Measurements from ENCODE around the gene IL25.
A peak's percentile ranks its signal among the peaks of the same experiment; 100 is the strongest.
"Not testable (repeated sequence)": the region's sequence is repeated elsewhere in the genome, so short reads cannot be mapped to it uniquely, and the experiment has no call there.

IL25 gene

DNA sequence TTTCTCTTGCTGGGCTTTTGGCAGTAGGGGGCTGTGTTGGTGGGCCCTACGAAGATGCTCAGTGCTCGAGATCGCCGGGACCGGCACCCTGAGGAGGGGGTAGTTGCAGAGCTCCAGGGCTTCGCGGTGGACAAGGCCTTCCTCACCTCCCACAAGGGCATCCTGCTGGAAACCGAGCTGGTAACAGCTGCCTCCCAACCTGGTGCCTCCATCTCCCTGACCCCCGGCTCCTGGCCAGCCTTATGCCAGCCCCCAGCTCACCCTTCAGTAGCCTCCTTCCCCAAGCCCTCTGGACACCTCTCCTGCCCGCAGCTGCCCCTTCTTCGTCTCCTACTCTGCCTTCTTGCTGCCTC is 4.6 kb downstream of the IL25 start:
- DNase-seq, result no peak

DNA sequence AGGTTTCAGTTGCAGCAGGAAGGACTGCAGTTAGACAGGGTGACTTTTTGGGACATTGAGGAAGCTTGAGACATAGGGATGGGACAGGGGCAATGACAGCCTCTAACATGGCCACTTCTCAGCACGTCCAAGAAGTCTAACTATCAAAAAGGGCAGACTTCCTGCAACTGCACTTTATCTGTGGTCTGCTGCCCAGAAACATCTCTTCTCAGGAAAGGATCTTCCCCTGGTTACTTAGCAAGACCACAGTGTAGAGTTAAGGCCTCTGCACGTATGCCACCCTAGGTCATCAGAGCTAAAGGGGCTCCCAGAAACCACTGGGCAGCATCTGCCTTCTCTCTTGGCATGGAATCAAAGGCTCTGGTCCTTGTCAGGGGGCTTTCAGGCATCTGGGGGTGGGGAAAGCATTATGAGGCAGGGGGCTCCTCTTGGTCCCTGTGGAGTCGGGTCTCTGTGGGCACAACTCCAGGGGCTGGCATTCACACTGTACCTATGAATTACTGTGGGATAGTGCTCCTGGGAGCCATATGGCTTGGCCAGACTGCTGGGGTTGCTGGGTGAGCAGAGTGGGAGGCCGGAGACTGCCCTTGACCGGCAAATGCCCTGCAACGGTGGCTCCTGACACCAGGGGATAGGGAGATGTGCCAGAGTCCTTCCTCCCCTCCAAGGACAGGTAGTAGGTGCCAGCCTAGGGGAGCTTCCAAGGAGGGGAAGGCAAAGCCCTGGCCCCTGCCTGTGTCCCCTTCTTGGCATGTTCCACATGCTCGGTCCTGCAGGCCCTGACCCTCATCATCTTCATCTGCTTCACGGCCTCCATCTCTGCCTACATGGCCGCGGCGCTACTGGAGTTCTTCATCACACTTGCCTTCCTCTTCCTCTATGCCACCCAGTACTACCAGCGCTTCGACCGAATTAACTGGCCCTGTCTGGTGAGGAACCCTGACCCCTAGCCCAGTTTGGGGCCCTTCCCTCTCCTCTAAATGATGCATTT is 5.3 kb downstream of the IL25 start:
- no peak for DNase-seq

DNA sequence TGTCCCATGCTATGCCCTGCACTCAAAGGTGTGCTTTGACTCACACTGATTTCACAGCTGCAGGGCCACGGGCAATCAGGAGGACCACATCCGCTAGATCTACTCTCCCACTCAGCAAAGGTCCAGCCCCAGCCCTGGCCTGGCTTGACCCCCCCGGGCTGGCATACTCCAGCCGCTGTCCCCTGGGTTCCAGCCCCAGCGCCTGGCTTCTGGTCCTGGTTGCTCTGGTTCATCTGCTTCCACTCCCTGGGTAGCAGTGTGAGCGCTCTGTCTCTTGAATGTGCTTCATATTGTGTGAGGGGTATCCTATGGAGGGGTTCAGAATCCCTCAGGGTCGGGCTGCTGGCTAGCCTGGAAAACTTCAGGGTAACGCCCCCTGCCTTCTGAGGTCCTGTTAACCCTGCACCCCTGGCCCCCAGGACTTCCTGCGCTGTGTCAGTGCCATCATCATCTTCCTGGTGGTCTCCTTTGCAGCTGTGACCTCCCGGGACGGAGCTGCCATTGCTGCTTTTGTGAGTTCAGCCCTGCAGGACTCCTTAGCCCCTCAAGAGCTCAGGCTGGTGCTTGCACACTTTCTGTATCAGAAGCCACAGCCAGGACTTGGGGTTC is 6.1 kb downstream of the IL25 start:
- DNase-seq, result no peak

DNA sequence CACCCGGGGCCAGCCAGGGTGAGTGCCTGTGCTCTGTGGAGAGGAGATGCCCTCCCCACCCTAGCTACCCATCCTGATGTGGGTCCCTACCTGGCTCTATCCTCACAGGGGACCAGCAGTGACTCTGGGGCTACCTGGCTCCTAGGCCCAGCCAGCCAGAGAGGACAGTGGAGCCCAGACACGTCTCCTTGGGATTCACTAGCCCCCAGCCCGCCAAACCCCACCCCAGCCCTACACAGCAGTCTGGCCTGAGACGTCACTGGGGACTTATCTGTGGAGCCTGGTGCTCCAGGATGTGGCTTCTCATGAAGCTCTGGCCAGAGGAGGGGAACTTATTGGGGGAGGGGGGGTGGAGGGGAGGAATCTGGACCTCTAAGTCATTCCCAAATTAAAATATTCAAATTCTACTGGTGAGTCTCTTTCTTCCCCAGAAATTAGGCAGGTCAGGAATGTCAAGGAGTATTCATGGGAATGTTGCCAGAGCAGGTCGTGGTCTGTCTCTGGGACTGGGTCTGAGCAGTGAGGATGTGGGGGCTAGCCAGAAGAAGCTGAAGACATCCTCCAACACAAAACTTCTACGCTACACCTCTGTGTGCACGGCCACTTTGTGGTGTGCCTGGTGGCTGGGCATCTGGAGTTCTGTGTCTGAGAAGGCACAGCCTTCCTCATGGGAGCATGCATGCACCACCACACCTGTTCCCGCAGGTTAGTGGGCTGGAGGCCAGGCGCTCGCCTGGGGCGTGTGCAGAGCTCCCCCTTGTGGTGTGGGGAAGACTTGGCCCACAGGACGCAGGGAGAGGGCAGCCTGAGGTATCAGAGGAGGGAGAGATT is 7.0 kb downstream of the IL25 start:
- DNase-seq, result peak; percentile 23

DNA sequence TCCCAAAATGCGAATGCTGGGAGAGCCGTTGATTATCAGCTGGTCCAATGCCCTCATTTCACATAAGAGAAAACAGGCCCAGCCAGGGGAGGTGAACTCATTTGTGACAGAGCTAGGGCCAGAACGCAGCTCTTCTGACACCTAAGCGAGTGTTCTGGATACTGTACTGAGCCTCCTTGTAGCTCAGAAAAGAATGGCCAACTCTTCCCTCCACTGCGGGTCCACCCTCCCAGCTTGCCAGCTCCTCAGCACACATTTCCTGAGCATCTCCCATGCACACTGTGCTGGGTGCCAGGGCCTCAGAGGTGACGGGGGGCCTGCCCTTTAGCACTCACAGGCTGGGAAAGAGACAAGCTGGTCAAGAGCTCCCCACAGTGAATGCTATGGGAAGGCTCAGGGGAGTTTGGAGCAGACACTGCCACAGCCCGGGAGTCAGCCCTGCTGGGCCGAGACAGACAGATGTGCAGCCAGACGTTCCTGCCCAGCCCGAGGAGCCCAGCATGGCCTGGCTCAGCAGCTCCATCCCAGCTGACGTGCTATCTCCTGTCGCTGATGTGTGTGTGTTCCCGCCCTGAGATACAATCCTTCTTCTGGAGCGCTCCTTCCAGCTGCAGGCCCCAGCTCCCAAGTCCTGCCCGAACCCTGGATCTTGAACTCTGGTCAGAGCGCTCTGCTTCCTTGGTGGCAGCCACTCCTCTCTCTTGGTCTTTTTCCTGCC is 7.7 kb downstream of the IL25 start:
- no peak for DNase-seq

DNA sequence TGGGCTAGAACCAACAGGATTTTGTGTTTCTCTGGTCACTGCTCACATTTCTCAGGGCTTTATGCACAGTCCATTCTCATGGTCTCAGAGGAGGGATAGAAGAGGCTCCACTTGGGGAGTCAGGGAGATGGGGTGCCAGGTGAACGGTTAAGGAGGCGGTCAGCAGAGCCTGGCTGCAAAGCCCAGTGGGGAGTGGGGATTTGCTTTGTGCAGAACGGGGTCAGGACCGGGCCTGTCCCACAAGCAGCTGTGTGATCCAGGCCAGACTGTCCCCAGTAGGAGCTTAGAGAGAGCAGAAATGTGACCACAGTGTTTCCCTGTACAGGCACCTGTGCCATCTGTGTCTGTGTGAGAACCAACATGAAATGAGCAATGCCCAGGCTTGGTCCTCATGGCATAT is 8.4 kb downstream of the IL25 start:
- no peak for DNase-seq

DNA sequence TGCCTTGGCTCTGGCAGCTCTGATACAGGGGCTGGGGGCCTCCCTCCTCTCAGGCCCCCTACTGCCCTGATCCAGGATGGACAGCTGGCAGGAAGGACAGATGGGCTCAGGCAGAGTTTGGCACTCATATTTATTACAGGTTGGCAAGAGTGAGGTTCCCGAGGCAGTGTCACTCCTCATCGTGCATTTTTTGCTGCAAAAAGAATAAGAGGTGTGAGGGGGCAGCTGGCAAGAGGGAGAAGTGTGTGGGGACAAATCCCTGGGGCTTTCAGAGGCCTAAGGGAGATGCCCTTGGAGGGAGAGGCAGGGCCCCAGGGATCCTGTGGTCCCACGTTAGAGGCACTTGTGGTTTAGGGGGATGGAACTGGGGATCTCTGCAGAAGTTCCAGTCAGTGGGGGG is 9.3 kb downstream of the IL25 start:
- DNase-seq, result peak; percentile 30

DNA sequence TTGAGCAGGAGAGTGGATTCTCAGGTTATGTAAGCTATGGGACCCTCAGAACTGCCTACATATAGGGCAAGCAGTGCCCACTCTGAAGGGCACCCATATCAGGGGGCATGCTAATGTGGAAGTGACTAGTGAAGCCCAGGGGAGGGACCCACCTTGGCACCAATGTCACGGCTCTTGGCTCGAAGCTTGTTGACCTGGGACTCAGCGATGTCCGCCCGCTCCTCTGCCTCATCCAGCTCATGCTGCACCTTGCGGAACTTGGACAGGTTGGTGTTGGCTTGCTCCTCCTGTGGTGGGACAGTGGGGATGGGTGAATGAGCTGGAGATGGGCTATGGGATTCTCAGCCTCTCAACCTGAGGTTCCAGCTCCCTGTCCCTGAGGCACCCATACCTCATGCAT is 9.7 kb downstream of the IL25 start:
- DNase-seq, result no peak

DNA sequence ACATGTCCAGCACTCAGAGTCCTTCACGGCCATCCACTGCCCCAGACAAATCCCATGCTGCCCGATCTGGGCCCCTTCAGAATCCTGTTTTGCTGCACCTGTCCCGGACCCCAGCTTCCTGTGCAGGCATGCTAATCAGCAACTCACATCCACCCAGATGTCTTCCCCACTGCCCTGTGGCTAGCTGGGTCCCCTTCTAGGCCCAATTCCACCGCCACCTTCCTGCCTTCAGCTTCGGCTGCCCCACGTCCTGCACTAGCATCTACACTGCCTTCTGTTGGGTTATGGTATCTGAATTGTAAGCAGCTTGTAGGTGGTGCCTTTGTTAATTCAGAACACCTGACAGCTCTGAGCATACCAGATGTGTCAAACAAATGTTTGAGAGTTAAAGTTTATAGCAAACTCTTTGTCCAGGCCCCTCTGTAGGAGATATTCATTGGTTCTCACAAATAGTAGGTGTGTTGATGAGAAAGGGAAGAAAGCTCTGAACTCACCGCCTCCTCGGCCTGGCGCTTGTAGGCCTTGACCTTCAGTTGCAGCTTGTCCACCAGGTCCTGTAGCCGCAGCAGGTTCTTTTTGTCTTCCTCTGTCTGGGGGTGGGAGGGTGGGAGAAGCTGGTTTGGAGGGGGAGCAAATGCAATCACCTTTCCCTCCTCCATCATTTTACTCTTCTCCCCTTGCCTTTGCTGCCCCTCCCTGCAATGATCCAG is 10.3 kb downstream of the IL25 start:
- no peak for DNase-seq

DNA sequence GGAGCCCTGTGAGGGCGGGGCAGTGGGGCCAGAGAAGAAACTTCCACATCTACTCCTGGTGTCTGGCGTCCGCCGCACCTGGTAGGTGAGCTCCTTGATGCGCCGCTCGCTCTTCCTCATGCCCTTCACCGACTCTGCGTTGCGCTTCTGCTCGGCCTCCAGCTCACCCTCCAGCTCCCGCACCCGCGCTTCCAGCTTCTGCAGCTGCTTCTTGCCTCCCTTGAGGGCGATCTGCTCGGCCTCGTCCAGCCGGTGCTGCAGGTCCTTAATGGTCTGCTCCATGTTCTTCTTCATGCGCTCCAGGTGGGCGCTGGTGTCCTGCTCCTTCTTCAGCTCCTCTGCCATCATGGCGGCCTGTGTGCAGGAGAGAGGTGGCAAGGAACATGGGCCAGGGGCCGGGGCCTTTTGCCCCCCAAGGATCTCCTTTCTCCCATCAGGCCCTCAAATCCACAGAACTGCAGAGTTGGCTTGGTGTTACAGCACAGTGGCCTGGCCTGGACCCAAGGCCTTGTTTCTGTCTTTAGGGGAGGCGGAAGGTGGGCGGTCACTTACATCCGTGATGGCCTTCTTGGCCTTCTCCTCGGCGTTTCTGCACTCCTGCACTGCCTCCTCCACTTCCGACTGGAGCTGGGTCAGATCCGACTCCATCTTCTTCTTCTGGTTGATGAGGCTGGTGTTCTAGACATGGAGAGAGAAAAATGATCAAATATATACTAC is 11.9 kb downstream of the IL25 start:
- DNase-seq, result no peak

DNA sequence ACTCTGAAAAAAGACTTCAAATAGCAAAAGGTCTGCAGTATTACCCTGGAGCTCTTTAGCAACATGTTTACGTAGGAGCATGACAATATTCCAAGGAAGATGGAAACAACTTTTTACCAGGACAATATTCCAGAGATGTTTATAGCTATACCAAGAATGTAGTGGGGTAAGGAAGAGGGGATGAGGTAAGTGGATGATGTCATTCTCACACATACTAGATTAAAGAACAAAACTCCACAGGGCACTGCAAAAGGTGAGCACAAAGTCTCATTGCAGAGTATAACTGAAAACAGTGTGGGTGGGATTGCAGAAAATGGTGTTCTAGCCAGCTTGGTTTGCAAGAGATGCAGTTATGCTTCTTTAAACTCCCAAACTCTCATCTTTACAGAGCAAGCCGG is 12.6 kb downstream of the IL25 start:
- DNase-seq, result no peak

DNA sequence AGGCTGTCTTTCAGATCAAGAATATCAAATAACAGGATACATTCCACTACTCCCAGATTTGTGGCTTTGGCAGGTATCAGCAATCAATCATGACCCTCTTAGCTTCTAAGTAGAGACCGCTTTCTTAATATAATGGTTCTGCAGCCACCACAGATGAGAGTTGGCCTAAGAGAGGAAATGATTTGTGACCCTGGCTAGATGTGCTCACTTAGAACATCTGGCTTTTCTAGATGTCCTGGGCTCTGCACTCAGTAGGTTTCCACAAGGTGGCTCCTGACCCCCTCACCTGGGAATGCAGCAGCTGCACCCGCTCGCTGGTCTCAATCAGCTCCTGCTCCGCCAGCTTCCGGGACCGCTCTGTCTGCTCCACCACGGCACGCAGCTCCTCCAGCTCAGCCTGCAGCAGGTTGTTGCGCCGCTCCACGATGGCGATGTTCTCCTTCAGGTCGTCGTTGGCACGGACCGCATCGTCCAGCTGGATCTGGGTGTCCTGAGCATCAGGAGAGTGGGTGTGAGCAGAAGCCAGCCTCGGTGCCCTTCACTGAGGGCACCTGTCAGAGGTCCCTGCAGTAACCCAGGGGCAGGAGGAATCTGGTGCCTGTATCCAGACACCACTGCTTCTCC is 13.1 kb downstream of the IL25 start:
- DNase-seq, result no peak

DNA sequence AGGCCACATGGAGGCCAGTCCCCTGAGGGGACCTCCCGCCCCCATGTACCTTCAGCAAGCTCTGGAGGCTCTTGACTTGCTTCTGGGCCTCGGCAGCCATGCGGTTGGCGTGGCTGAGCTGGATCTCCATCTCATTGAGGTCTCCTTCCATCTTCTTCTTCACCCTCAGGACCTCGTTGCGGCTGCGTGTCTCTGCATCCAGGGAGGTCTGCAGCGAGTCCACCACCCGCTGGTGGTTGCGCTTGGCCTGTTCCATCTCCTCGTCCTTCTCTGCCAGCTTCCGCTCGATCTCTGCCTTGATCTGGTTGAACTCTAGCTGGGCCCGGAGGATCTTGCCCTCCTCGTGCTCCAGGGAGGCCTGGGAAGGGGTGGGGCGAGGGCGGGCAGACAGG is 13.7 kb downstream of the IL25 start:
- not testable (repeated sequence) for DNase-seq

DNA sequence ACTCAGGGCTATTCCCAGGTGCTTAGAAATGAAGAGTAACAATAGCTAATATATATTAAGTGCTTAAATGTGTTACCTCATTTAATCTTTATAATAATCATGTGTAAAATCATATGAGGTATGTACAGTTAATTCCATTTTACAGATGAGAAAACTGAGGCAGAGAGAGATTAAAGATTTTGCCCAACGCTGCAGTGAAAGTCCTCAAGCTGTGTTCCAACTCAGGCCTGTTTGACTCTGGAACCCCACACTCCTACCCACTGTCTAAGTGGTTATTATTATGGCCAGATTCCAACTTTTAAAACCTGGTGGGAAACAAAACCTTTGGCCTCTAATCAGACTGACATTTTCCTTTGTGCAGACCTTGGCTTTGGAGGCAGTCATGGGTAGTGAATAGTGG is 14.4 kb downstream of the IL25 start:
- no peak for DNase-seq

DNA sequence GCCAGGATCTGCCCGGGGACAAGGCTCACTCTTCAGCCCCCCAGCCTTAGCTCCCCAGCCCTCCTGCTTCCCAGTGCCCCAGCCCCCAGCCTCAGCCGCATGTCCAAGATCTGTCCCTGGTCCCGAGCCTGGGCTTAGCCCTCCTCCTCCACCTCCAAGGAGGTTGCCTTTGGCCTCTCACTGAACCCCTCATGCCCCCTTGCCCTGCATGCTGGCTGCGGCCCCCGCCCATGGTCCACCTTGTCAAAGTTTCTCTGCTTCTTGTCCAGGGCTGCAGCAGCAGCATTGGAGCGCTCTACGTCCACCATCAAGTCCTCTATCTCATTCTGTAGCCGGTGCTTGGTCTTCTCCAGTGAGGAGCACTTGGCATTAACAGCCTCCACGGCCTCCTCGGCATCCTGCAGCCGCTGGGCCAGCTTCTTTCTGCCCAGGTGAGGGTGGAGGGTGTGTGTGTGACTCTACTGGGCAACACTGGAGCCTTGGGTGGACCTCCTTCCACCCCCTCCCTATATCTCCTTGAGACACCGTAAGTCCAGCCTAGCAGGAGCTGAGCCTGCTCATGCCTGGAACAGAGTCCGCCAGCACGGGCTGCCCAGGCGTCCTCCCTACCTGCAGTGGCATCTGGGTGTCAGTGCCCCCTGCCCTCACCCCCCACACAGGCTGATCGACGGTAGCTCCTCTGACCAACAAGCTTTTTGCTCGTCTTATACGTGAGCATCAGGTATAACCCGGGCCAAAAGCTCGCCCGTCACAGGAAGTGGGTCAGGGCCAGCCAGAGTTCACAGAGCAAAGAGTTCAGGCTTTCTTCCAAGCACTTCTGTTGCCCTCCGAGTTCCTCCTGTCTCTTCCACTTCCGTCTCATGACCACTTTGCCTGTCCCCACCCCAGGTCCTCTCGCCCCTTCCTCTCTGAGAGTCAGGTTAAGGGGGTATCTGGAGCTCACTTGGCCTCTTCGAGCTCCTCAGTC is 15.6 kb downstream of the IL25 start:
- DNase-seq, result no peak

DNA sequence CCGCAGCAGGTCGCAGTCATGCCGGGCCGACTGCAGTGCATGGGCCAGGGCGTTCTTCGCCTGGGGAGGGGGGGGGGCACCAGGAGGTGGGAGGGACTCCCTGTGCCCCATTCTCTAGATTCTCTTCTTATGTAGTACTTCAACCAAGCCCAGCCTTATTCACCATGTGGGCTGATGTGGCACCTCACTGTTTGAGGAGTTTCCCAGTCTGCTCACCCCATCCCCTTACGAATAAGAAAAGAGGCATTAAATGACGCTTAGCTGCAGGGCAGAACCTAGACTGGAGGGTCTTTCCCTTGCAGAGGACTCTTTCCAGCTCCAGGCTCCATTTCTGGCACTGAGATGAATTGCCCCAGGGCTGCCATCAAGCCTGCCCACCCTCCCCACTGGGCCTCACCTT is 16.4 kb downstream of the IL25 start:
- no peak for DNase-seq

DNA sequence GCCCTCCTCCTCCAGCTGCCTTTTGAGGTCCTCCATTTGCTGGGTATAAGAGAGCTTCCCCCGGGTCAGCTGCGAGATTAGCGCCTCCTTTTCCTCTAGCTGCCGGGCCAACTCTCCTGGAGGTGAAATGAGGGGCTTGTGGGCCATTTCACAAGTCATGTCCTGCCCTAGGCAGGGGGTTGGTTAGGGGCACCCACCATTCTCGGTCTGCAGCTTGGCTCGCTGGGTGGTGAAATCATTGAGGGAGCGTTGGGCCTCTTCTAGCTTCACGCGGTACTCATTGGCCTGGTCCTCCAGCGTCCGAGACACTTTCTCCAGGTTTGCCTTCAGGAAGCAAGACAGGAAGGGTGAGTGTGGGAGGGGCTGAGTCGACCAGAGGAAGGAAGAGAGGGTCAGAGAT is 16.8 kb downstream of the IL25 start:
- no peak for DNase-seq

DNA sequence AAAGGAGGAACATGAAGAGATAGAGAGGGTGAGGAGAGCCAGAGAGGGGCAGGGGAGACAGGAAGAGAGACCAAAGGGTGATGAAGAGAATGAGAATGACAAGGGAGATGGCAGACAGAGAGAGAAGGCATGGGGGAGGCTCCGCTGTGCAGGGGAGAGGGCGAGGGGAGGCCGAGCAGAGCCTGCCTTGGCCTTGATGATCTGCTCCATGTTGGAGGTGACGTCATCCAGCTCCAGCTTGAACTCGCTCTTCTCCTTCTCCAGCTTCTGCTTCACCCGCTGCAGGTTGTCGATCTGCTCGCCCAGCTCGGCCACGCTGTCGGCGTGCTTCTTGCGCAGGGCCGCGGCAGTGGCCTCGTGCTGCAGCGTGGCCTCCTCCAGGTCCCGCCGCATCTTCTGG is 17.3 kb downstream of the IL25 start:
- not testable (repeated sequence) for DNase-seq

DNA sequence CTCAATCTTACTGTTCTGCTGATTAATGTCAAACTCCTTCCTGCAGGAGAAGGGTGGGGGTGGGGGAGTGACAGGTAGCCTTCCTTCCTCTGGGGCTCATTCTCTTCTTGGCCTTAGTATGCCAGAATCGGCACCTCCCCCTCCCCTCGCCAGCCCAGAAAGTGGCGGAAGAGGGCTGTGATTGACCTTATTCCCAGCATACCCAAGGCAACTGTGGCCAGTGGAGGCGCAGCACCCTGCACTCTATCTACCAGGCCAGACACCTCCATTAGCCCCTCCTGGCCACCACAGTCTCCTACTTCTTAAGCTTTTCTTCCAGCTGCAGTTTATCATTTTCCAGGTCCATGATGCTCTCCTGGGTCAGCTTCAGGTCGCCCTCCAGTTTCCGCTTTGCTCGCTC is 20.0 kb downstream of the IL25 start:
- no peak for DNase-seq

DNA sequence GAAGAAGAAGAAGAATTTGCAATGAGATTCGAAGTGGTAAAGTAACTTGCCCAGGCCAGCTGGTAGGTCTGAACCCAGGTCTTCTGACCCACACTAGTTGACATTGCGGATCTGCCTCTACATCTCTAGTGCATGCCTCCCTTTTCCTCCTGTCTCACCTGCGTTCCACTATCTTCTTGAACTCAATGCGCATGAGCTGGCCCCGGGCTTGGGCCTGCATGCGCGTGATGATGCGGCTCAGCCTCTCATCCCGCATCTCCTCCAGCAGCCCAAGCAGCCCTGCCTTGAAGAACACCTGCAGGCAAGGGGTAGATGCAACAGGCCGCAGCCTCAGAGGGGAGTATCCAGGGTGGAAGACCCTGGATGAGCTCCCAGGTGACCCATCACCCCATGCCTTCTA is 23.5 kb downstream of the IL25 start:
- no peak for DNase-seq

Measured in NCI-H1694 treated with DMSO at 0.1 percent for 48 hours (cell line).